Umbilical cord (tissue), 2 donors: ENCODE measurements around the gene ADAMTS20. TPM values are rescaled to one million over a fixed set of nuclear protein-coding genes. Genes with fewer than 3 reads are reported as not detected.

Experiments
- DNase-seq: peaks from one replicate; pipeline ENCODE4 v3.0.0-alpha.2; 2015; ENCODE audit warnings: low spot score
- total RNA-seq: library from RNA; depleted of rRNA; stranded (reverse); fragments of >200 nt; gene quantifications from one replicate; pipeline ENCODE4 v1.2.3, GENCODE V29; 2014; ENCODE audit warnings: low replicate concordance; ENCODE audit not compliant: insufficient read depth

The ADAMTS20 gene
- total RNA-seq, 1 donor from 2014 or later = 4.6 TPM

DNA sequence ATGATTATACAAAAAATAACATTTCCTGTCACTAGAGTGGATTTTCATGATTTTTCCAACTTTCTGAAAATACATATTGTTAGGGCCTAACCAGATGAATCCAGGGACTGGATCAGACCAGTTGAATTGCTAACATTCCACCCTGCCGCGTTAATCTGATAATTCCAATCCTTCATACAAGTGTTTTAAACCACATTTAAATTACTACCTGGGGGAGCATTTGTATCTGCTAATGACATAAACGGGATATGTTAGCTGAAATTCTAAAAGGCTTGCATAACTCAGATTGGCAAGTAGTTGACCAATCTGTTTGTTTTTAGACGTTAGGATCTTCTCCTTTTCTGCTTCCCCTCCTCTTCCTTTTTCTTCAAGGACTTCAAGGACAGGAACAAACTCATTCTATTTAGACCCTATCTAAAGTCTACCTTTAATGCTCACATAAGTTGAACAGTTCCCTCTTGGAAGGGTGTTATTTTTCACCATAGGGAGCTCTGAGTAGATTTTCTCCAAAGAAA lies 239.0 kb downstream of the ADAMTS20 start:
- DNase-seq = no peak

DNA sequence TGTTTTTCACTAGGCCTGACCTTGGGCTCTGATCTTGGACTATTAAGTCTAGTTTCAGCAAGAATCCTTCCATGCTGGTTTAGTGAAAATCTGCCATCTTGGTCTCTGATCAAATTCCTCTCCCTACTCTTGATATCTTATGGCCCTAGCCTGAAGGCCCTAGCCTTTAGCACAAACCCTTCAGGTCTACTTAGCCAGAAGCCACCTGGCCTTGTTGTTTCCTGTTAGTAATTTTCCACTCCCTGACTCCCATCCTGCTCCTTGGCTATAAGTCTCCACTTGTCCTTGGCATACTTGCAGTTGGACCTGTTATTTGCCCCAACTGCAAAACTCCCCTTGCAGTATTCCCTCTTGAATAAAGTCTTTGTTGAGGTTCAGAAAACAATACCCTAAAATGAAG lies 241.4 kb downstream of the ADAMTS20 start:
- DNase-seq = no peak

DNA sequence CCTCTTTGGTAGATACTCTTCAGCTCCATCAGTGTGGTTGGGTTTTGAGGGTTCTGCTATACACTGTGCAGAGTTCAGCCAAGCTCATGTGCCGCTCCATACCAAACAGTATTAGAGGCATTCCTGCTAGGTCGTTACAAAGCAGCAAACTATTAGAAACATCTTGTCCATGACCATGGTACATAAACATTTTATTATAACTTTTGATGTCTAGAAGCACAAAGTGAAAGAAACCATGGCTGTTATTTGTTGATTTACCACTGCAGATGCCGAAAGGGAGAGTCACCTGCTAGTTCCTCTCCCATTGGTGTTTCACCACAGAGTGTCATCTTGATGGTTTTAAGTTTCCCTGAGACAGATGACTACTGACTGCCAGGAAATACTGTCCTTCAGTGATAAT lies 242.0 kb downstream of the ADAMTS20 start:
- no peak for DNase-seq

DNA sequence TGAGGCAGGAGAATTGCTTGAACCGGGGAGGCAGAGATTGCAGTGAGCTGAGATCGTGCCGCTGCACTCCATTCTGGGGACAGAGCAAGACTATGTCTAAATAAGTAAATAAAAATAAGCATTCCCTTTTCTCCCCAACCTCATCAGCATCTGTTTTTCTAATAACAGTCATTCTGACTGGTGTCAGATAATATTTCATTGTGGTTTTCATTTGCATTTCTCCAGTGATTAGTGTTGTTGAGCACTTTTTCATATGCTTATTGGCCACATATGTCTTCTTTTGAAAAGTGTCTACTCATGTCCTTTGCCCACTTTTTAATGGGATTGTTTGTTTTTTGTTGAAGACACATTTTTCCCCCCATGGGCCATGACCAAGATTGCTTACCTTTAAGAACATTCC lies 243.2 kb downstream of the ADAMTS20 start:
- no peak for DNase-seq

DNA sequence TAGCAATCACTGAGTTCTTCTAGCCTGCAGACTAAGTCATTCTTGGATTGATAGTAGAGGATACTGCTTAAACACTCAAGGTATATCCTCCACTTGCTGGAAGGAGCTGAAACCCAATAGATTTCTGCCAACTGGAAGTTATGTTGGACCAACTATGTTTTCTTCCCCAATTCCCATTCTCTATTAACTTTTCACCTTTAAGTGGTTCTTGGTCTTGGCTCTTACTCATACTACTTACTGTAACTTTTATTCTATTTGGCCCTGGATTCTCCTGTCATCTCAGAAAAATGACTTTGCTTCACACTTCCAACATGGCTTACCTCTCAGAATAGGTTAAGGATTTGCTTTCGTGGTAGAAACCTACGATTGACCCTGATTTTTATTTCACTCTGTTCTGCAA lies 244.9 kb downstream of the ADAMTS20 start:
- DNase-seq = no peak

DNA sequence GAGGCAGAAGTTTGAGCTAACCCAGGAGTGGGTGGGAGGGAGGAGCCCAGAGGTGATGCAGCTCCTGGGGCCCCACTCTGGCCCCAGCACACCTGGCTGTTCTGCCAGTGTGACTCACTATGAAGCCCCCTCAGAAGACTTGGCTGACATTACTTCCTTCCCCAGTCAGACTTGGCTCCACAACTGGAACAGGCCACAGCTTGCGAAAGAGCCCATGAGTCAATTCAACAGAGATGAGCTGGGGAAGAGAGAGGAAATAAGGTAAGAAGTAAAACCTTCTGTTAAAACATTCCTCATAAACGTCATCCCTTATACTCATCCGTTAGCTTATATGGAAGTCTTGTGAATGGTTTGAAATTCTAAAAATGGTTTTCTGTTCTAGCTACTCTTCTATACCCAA lies 245.9 kb downstream of the ADAMTS20 start:
- DNase-seq = peak; percentile 54

DNA sequence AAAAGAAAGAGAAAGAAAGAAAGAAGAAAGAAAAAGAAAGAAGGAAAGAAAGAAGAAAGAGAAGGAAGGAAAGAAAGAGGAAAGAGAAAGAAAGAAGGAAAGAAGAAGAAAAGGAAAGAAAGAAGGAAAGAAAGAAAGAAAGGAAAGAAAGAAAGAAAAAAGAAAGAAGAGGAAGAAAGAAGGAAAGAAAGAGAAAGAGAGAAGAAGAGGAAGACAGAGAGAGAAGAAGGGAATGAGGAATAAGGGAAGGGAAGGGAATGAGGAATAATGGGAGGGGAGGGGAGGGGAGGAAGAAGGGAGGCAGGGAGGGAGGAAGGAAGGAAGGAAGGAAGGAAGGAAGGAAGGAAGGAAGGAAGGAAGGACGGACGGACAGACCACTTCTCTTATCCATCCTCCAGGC lies 246.9 kb downstream of the ADAMTS20 start:
- DNase-seq = no peak

Other genes starting within 250 kb of the ADAMTS20 start
- gene PUS7L, start 206.6 kb upstream of the ADAMTS20 start, total RNA-seq = 39.2 TPM
- gene IRAK4, start 206.7 kb upstream of the ADAMTS20 start, total RNA-seq = 27.0 TPM